Glutamatergic neuron (in vitro differentiated cells): ENCODE measurements around the gene DOCK2. TPM values are rescaled to one million over a fixed set of nuclear protein-coding genes. Genes with fewer than 3 reads are reported as not detected.

ENCODE experiments used
- DNase-seq: peaks from one replicate; pipeline ENCODE4 v3.0.0; 2022
- H3K27ac Mint-ChIP-seq: one replicate; pipeline ENCODE4 v1.8.0; 2020; ENCODE audit warnings: mild to moderate bottlenecking, mixed read lengths, inconsistent platforms; ENCODE audit not compliant: unreplicated experiment
- H3K27me3 Mint-ChIP-seq: one replicate; pipeline ENCODE4 v1.8.0; 2020; ENCODE audit warnings: mild to moderate bottlenecking, moderate library complexity, mixed read lengths, inconsistent platforms; ENCODE audit not compliant: unreplicated experiment
- H3K36me3 Mint-ChIP-seq: one replicate; pipeline ENCODE4 v1.8.0; 2020; ENCODE audit warnings: mild to moderate bottlenecking, mixed read lengths, inconsistent platforms; ENCODE audit not compliant: unreplicated experiment
- H3K4me1 Mint-ChIP-seq: one replicate; pipeline ENCODE4 v1.8.0; 2020; ENCODE audit warnings: mild to moderate bottlenecking, low read depth, mixed read lengths, inconsistent platforms; ENCODE audit not compliant: unreplicated experiment
- H3K4me3 Mint-ChIP-seq: one replicate; pipeline ENCODE4 v1.8.0; 2020; ENCODE audit warnings: mild to moderate bottlenecking, mixed read lengths, inconsistent platforms; ENCODE audit not compliant: unreplicated experiment
- H3K9me3 Mint-ChIP-seq: one replicate; pipeline ENCODE4 v1.8.0; 2020; ENCODE audit warnings: mild to moderate bottlenecking, moderate library complexity, mixed read lengths, inconsistent platforms; ENCODE audit not compliant: unreplicated experiment
- CTCF ChIP-seq: fragments of 200-600 bp; sonication (generic); IDR thresholded peaks from one replicate; pipeline ENCODE4 v1.5.0; 2021; ENCODE audit not compliant: partially characterized antibody, unreplicated experiment
- total RNA-seq: library from RNA; stranded (reverse); fragmentation: NEBNext Ultra II Directional; extraction: Animal tissue kit (Norgen Biotek cat#: 25700); gene quantifications from one replicate; pipeline ENCODE4 v1.2.1, GENCODE V29; 2021; ENCODE audit not compliant: unreplicated experiment

The DOCK2 gene
- total RNA-seq, 1 donor from 2014 or later = 0.66 TPM

GRCh38 chr5:169876386-169876785 is 239.3 kb downstream of the DOCK2 start:
- DNase-seq = no peak
- peaks cover 2% of the 10 kb centered on the region for H3K9me3 Mint-ChIP-seq
- H3K4me3 Mint-ChIP-seq = no peak overlapping the region
- no peak for TF ChIP-seq CTCF
- no peaks in the 10 kb centered on the region for H3K36me3 Mint-ChIP-seq
- no peaks in the 10 kb centered on the region for H3K27me3 Mint-ChIP-seq
- no peak overlapping the region for H3K27ac Mint-ChIP-seq
- no peaks in the 10 kb centered on the region for H3K4me1 Mint-ChIP-seq

- DNase-seq = no peak
- H3K9me3 Mint-ChIP-seq = no peaks in the 10 kb centered on the region
- no peaks in the 10 kb centered on the region for H3K4me1 Mint-ChIP-seq
- H3K27ac Mint-ChIP-seq = no peak overlapping the region
- no peak overlapping the region for H3K4me3 Mint-ChIP-seq
- H3K36me3 Mint-ChIP-seq = no peaks in the 10 kb centered on the region
- TF ChIP-seq CTCF = no peak
- no peaks in the 10 kb centered on the region for H3K27me3 Mint-ChIP-seq
Observed at GRCh38 chr5:169880012-169880663, 243.1 kb downstream of the DOCK2 start.

- no peaks in the 10 kb centered on the region for H3K27me3 Mint-ChIP-seq
- TF ChIP-seq CTCF = no peak
- no peak overlapping the region for H3K4me3 Mint-ChIP-seq
- no peaks in the 10 kb centered on the region for H3K4me1 Mint-ChIP-seq
- H3K9me3 Mint-ChIP-seq = no peaks in the 10 kb centered on the region
- no peak for DNase-seq
- H3K36me3 Mint-ChIP-seq = no peaks in the 10 kb centered on the region
- H3K27ac Mint-ChIP-seq = no peak overlapping the region
Observed at GRCh38 chr5:169880785-169881184, 243.7 kb downstream of the DOCK2 start.

- no peak for TF ChIP-seq CTCF
- H3K4me1 Mint-ChIP-seq = no peaks in the 10 kb centered on the region
- H3K4me3 Mint-ChIP-seq = no peak overlapping the region
- H3K27me3 Mint-ChIP-seq = no peaks in the 10 kb centered on the region
- H3K9me3 Mint-ChIP-seq = no peaks in the 10 kb centered on the region
- no peak for DNase-seq
- H3K27ac Mint-ChIP-seq = no peak overlapping the region
- no peaks in the 10 kb centered on the region for H3K36me3 Mint-ChIP-seq
Observed at GRCh38 chr5:169881702-169882303, 244.7 kb downstream of the DOCK2 start.

- Mint-ChIP-seq H3K9me3 (no peaks in the 10 kb centered on the region), H3K4me1 (no peaks in the 10 kb centered on the region), H3K27ac (no peak overlapping the region), H3K4me3 (no peak overlapping the region), H3K36me3 (no peaks in the 10 kb centered on the region), H3K27me3 (no peaks in the 10 kb centered on the region)
- no peak for DNase-seq
- no peak for TF ChIP-seq CTCF
Observed at GRCh38 chr5:169886033-169886432, 249.0 kb downstream of the DOCK2 start.
